Peyer's patch (tissue), 4 donors: Measurements from ENCODE around the gene PLD5.

ENCODE experiments used
- POLR2A ChIP-seq, 2 donors: fragments of 450-650 bp; IDR thresholded peaks; one replicate each; pipeline ENCODE4 v1.5.1; 2017; ENCODE audit warnings: antibody characterized with exemption in 2 of 2, mild to moderate bottlenecking in 2 of 2, moderate library complexity in 2 of 2
- TF ChIP-seq, protein P1 (sequence below), 6 experiments: fragments of 450-650 bp in 4 of 6; fragments of 200-600 bp in 2 of 6; sonication (generic) in 1 of 6; IDR thresholded peaks; one replicate each; pipeline ENCODE4 v1.5.1; 2017 to 2019; ENCODE audit warnings: antibody characterized with exemption in 6 of 6, mild to moderate bottlenecking in 3 of 6, moderate library complexity in 1 of 6

DNA sequence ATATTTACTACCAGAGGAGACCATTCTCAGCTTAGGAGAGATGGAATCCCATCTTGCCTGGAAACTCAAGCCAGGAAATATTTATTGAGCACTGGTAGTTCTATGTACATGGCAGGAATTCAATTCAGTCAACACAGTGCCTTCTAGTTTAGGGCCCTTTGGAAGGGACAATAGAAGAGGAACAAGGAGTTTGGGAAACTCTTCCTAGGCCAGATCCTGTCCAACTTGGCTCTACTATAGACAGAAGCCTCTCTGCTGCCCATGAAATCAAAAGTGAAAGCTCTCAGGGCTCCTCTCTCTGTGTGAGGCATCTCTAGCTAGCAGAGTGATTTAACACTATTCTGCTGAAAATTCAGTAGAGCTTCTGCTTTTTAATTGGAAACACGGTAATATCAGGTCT, 281.0 kb downstream of the PLD5 start:
- TF ChIP-seq, protein P1, sequence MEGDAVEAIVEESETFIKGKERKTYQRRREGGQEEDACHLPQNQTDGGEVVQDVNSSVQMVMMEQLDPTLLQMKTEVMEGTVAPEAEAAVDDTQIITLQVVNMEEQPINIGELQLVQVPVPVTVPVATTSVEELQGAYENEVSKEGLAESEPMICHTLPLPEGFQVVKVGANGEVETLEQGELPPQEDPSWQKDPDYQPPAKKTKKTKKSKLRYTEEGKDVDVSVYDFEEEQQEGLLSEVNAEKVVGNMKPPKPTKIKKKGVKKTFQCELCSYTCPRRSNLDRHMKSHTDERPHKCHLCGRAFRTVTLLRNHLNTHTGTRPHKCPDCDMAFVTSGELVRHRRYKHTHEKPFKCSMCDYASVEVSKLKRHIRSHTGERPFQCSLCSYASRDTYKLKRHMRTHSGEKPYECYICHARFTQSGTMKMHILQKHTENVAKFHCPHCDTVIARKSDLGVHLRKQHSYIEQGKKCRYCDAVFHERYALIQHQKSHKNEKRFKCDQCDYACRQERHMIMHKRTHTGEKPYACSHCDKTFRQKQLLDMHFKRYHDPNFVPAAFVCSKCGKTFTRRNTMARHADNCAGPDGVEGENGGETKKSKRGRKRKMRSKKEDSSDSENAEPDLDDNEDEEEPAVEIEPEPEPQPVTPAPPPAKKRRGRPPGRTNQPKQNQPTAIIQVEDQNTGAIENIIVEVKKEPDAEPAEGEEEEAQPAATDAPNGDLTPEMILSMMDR (IDR thresholded peaks at IDR 0.05): no peak
- no peak for TF ChIP-seq POLR2A (IDR thresholded peaks at IDR 0.05)
